Activated CD4-positive, alpha-beta T cell treated with anti-CD3 and anti-CD28 coated beads, Interleukin-2, amount 10 ng/mL, durations not matched to agents 24 days and 14 days (primary cell): ENCODE measurements around the gene EFNA5. TPM values are rescaled to one million over a fixed set of nuclear protein-coding genes. Genes with fewer than 3 reads are reported as not detected.

Source experiments
- DNase-seq: peaks from one replicate; pipeline ENCODE4 v3.0.0; 2022
- H3K27ac Mint-ChIP-seq: one replicate; pipeline ENCODE4 v1.8.0; 2022; ENCODE audit warnings: mild to moderate bottlenecking, mixed read lengths
- H3K27me3 Mint-ChIP-seq: one replicate; pipeline ENCODE4 v1.8.0; 2022; ENCODE audit warnings: mixed read lengths
- H3K36me3 Mint-ChIP-seq: one replicate; pipeline ENCODE4 v1.8.0; 2022; ENCODE audit warnings: low read depth, mild to moderate bottlenecking, mixed read lengths
- H3K4me1 Mint-ChIP-seq: one replicate; pipeline ENCODE4 v1.8.0; 2021; ENCODE audit warnings: mixed read lengths
- H3K4me3 Mint-ChIP-seq: one replicate; pipeline ENCODE4 v1.8.0; 2022; ENCODE audit warnings: mild to moderate bottlenecking, moderate library complexity, mixed read lengths
- H3K9me3 Mint-ChIP-seq: one replicate; pipeline ENCODE4 v1.8.0; 2021; ENCODE audit warnings: mixed read lengths
- intact Hi-C: fragments of 100-400 bp; cut with micrococcal nuclease; formaldehyde crosslinking; loops from one replicate; pipeline ENCODE4 v1.15.1; 2023
- total RNA-seq: library from RNA; stranded (reverse); gene quantifications from 2 replicates; pipeline ENCODE4 v1.2.3, GENCODE V29; 2022

Gene EFNA5
- total RNA-seq, 1 donor from 2014 or later: not detected

- Mint-ChIP-seq H3K9me3 (no peaks in the 10 kb centered on the region), H3K4me1 (no peaks in the 10 kb centered on the region), H3K36me3 (no peaks in the 10 kb centered on the region), H3K27me3 (no peaks in the 10 kb centered on the region), H3K27ac (no peak overlapping the region), H3K4me3 (no peak overlapping the region)
- no peak for DNase-seq
- intact Hi-C loops: no loop called here
Observed at GRCh38 chr5:107646418-107646817, 24.3 kb downstream of the EFNA5 start.

GRCh38 chr5:107640568-107640967 is 30.2 kb downstream of the EFNA5 start:
- Mint-ChIP-seq H3K27ac (no peak overlapping the region), H3K36me3 (no peaks in the 10 kb centered on the region), H3K9me3 (no peaks in the 10 kb centered on the region), H3K4me3 (no peak overlapping the region), H3K27me3 (peaks cover 3% of the 10 kb centered on the region), H3K4me1 (no peaks in the 10 kb centered on the region)
- no peak for DNase-seq
- intact Hi-C loops: no loop called here

- Mint-ChIP-seq H3K27me3 (peaks cover 3% of the 10 kb centered on the region), H3K9me3 (no peaks in the 10 kb centered on the region), H3K4me3 (no peak overlapping the region), H3K4me1 (no peaks in the 10 kb centered on the region), H3K27ac (no peak overlapping the region), H3K36me3 (no peaks in the 10 kb centered on the region)
- DNase-seq: no peak
- intact Hi-C loops: no loop called here
Observed at GRCh38 chr5:107639990-107640389, 30.7 kb downstream of the EFNA5 start.

GRCh38 chr5:107636555-107636954 is 34.2 kb downstream of the EFNA5 start:
- Mint-ChIP-seq H3K27ac (no peak overlapping the region), H3K4me1 (no peaks in the 10 kb centered on the region), H3K9me3 (no peaks in the 10 kb centered on the region)

GRCh38 chr5:107636068-107636467 is 34.7 kb downstream of the EFNA5 start:
- no peaks in the 10 kb centered on the region for H3K36me3 Mint-ChIP-seq
- H3K4me3 Mint-ChIP-seq: no peak overlapping the region
- H3K27me3 Mint-ChIP-seq: peaks cover 3% of the 10 kb centered on the region
- H3K9me3 Mint-ChIP-seq: no peaks in the 10 kb centered on the region
- no peaks in the 10 kb centered on the region for H3K4me1 Mint-ChIP-seq
- intact Hi-C loops: no loop called here
- no peak overlapping the region for H3K27ac Mint-ChIP-seq
- DNase-seq: no peak

More at GRCh38 chr5:107636555-107636954, 34.2 kb downstream of the EFNA5 start:
- no peak for DNase-seq
- intact Hi-C loops: no loop called here
- no peaks in the 10 kb centered on the region for H3K36me3 Mint-ChIP-seq
- peaks cover 3% of the 10 kb centered on the region for H3K27me3 Mint-ChIP-seq
- no peak overlapping the region for H3K4me3 Mint-ChIP-seq

- DNase-seq: no peak
- intact Hi-C loops: no loop called here
- Mint-ChIP-seq H3K36me3 (no peaks in the 10 kb centered on the region), H3K4me3 (no peak overlapping the region), H3K27ac (no peak overlapping the region), H3K27me3 (peaks cover 3% of the 10 kb centered on the region), H3K4me1 (no peaks in the 10 kb centered on the region), H3K9me3 (no peaks in the 10 kb centered on the region)
Observed at GRCh38 chr5:107634981-107635848, 35.5 kb downstream of the EFNA5 start.

- H3K27me3 Mint-ChIP-seq: peaks cover 3% of the 10 kb centered on the region
- no peaks in the 10 kb centered on the region for H3K4me1 Mint-ChIP-seq
- H3K36me3 Mint-ChIP-seq: no peaks in the 10 kb centered on the region
- no peaks in the 10 kb centered on the region for H3K9me3 Mint-ChIP-seq
- H3K4me3 Mint-ChIP-seq: no peak overlapping the region
- no peak overlapping the region for H3K27ac Mint-ChIP-seq
- intact Hi-C loops: no loop called here
- no peak for DNase-seq
Observed at GRCh38 chr5:107633171-107633901, 37.4 kb downstream of the EFNA5 start.

GRCh38 chr5:107631805-107632362 is 38.9 kb downstream of the EFNA5 start:
- intact Hi-C loops: no loop called here
- no peak for DNase-seq
- Mint-ChIP-seq H3K27me3 (peaks cover 3% of the 10 kb centered on the region), H3K27ac (no peak overlapping the region), H3K9me3 (no peaks in the 10 kb centered on the region), H3K4me3 (no peak overlapping the region), H3K36me3 (no peaks in the 10 kb centered on the region), H3K4me1 (no peaks in the 10 kb centered on the region)

GRCh38 chr5:107630184-107630583 is 40.6 kb downstream of the EFNA5 start:
- H3K4me3 Mint-ChIP-seq: no peak overlapping the region
- no peaks in the 10 kb centered on the region for H3K27me3 Mint-ChIP-seq
- intact Hi-C loops: no loop called here
- no peak overlapping the region for H3K27ac Mint-ChIP-seq
- no peaks in the 10 kb centered on the region for H3K36me3 Mint-ChIP-seq
- H3K9me3 Mint-ChIP-seq: no peaks in the 10 kb centered on the region
- no peak for DNase-seq
- H3K4me1 Mint-ChIP-seq: no peaks in the 10 kb centered on the region

GRCh38 chr5:107624235-107624634 is 46.5 kb downstream of the EFNA5 start:
- Mint-ChIP-seq H3K4me3 (no peak overlapping the region), H3K27me3 (peaks cover 2% of the 10 kb centered on the region), H3K27ac (no peak overlapping the region), H3K36me3 (no peaks in the 10 kb centered on the region), H3K9me3 (no peaks in the 10 kb centered on the region), H3K4me1 (no peaks in the 10 kb centered on the region)
- no peak for DNase-seq
- intact Hi-C loops: no loop called here

GRCh38 chr5:107621089-107621488 is 49.6 kb downstream of the EFNA5 start:
- H3K9me3 Mint-ChIP-seq: no peaks in the 10 kb centered on the region
- no peak overlapping the region for H3K27ac Mint-ChIP-seq
- DNase-seq: no peak
- H3K36me3 Mint-ChIP-seq: no peaks in the 10 kb centered on the region
- no peaks in the 10 kb centered on the region for H3K4me1 Mint-ChIP-seq
- intact Hi-C loops: no loop called here
- no peak overlapping the region for H3K4me3 Mint-ChIP-seq
- H3K27me3 Mint-ChIP-seq: peaks cover 5% of the 10 kb centered on the region

- Mint-ChIP-seq H3K36me3 (no peaks in the 10 kb centered on the region), H3K27me3 (peaks cover 5% of the 10 kb centered on the region), H3K4me1 (no peaks in the 10 kb centered on the region), H3K4me3 (no peak overlapping the region), H3K27ac (no peak overlapping the region), H3K9me3 (no peaks in the 10 kb centered on the region)
- no peak for DNase-seq
- intact Hi-C loops: no loop called here
Observed at GRCh38 chr5:107619781-107620180, 51.0 kb downstream of the EFNA5 start.

- DNase-seq: no peak
- no peaks in the 10 kb centered on the region for H3K4me1 Mint-ChIP-seq
- H3K27me3 Mint-ChIP-seq: peaks cover 5% of the 10 kb centered on the region
- intact Hi-C loops: no loop called here
- no peaks in the 10 kb centered on the region for H3K36me3 Mint-ChIP-seq
- no peak overlapping the region for H3K27ac Mint-ChIP-seq
- no peak overlapping the region for H3K4me3 Mint-ChIP-seq
- no peaks in the 10 kb centered on the region for H3K9me3 Mint-ChIP-seq
Observed at GRCh38 chr5:107618242-107618641, 52.5 kb downstream of the EFNA5 start.

GRCh38 chr5:107617052-107617451 is 53.7 kb downstream of the EFNA5 start:
- no peak for DNase-seq
- H3K36me3 Mint-ChIP-seq: no peaks in the 10 kb centered on the region
- H3K4me3 Mint-ChIP-seq: no peak overlapping the region
- no peaks in the 10 kb centered on the region for H3K4me1 Mint-ChIP-seq
- no peak overlapping the region for H3K27ac Mint-ChIP-seq
- intact Hi-C loops: no loop called here
- no peaks in the 10 kb centered on the region for H3K9me3 Mint-ChIP-seq
- H3K27me3 Mint-ChIP-seq: peaks cover 5% of the 10 kb centered on the region
